GM19193 (cell line): ENCODE measurements around the gene DOK3.

Experiments
- POLR2A ChIP-seq: IDR thresholded peaks from 4 replicates; pipeline ENCODE4 v1.6.1; 2011; ENCODE audit not compliant: insufficient read depth, insufficient read length; ENCODE audit errors: extremely low read depth

Gene DOK3

GRCh38 chr5:177509381-177509951, at the start of gene DOK3:
Gene DOK3 (minus strand): TSS chr5:177509826. CDS start chr5:177509540, 286 bp downstream.
- TF ChIP-seq POLR2A, result no peak

- no peak for TF ChIP-seq POLR2A
These were observed 48.2 kb upstream of the DOK3 start for GRCh38 chr5:177557796-177558195.

- no peak for TF ChIP-seq POLR2A
These were observed 47.5 kb upstream of the DOK3 start for GRCh38 chr5:177557041-177557647.

GRCh38 chr5:177555665-177556064, 46.0 kb upstream of the DOK3 start:
- TF ChIP-seq POLR2A, result no peak

GRCh38 chr5:177555228-177555627, 45.6 kb upstream of the DOK3 start:
- TF ChIP-seq POLR2A, result no peak

- peak; percentile 54 for TF ChIP-seq POLR2A
These were observed 45.0 kb upstream of the DOK3 start, which contains the start of gene FAM193B for GRCh38 chr5:177554474-177555111. Gene FAM193B (minus strand): TSS chr5:177554563. CDS start chr5:177554458, 105 bp downstream.

- no peak for TF ChIP-seq POLR2A
These were observed 44.2 kb upstream of the DOK3 start for GRCh38 chr5:177553671-177554429.

- TF ChIP-seq POLR2A, result no peak
These were observed 43.3 kb upstream of the DOK3 start for GRCh38 chr5:177552839-177553455.

- TF ChIP-seq POLR2A, result no peak
These were observed 40.5 kb upstream of the DOK3 start for GRCh38 chr5:177550122-177550521.

GRCh38 chr5:177548495-177548894, 38.9 kb upstream of the DOK3 start:
- no peak for TF ChIP-seq POLR2A

GRCh38 chr5:177547736-177548135, 38.1 kb upstream of the DOK3 start:
- TF ChIP-seq POLR2A, result no peak

- TF ChIP-seq POLR2A, result no peak
These were observed 36.7 kb upstream of the DOK3 start for GRCh38 chr5:177546258-177546741.

GRCh38 chr5:177545487-177546257, 36.0 kb upstream of the DOK3 start:
- no peak for TF ChIP-seq POLR2A
